H7 (cell line): ENCODE results near the gene ATXN7L3. TPM values are rescaled to one million over a fixed set of nuclear protein-coding genes. Genes with fewer than 3 reads are reported as not detected.

Experiments
- DNase-seq: peaks from one replicate; pipeline ENCODE4 v3.0.0; 2012
- H3K27me3 ChIP-seq: 2 replicates; pipeline ENCODE4 v1.6.0; 2011; ENCODE audit warnings: mild to moderate bottlenecking, low read length; ENCODE audit not compliant: control insufficient read depth, insufficient read depth
- H3K36me3 ChIP-seq: replicated peaks from 2 replicates; pipeline ENCODE4 v1.5.1; 2011; ENCODE audit warnings: low read length; ENCODE audit not compliant: control insufficient read depth, insufficient read depth
- H3K4me3 ChIP-seq: 2 replicates; pipeline ENCODE4 v1.5.1; 2011; ENCODE audit warnings: low read depth, mild to moderate bottlenecking, control low read depth, low read length, moderate library complexity; ENCODE audit not compliant: insufficient read depth
- total RNA-seq: library from RNA; depleted of rRNA; stranded (reverse); fragments of >200 nt; shearing (Covaris generic); gene quantifications from 2 replicates; pipeline ENCODE4 v1.2.3, GENCODE V29; 2014

The ATXN7L3 gene
- total RNA-seq, 1 experiment from 2014 or later: 83.4 TPM

- H3K4me3 ChIP-seq: peak overlapping the region; percentile 88
- peak; percentile 100 for DNase-seq
- no peaks in the 10 kb centered on the region for H3K27me3 ChIP-seq
- peaks cover 30% of the 10 kb centered on the region for H3K36me3 ChIP-seq
Measured at GRCh38 chr17:44198721-44199552, 747 bp downstream of the ATXN7L3 start.

GRCh38 chr17:44197980-44198720, 1.5 kb downstream of the ATXN7L3 start:
- H3K27me3 ChIP-seq: no peaks in the 10 kb centered on the region
- DNase-seq: peak; percentile 72
- H3K4me3 ChIP-seq: peak overlapping the region; percentile 88

GRCh38 chr17:44197107-44197506, 2.6 kb downstream of the ATXN7L3 start:
- DNase-seq: no peak
- Histone ChIP-seq H3K4me3 (no peak overlapping the region), H3K36me3 (peaks cover 33% of the 10 kb centered on the region), H3K27me3 (no peaks in the 10 kb centered on the region)

More at GRCh38 chr17:44197980-44198720, 1.5 kb downstream of the ATXN7L3 start:
- H3K36me3 ChIP-seq: peaks cover 33% of the 10 kb centered on the region

GRCh38 chr17:44193326-44194084, 6.2 kb downstream of the ATXN7L3 start:
- Histone ChIP-seq H3K4me3 (no peak overlapping the region), H3K27me3 (no peaks in the 10 kb centered on the region), H3K36me3 (peaks cover 35% of the 10 kb centered on the region)
- DNase-seq: no peak

- peaks cover 35% of the 10 kb centered on the region for H3K36me3 ChIP-seq
- DNase-seq: no peak
- H3K27me3 ChIP-seq: no peaks in the 10 kb centered on the region
- H3K4me3 ChIP-seq: no peak overlapping the region
Measured at GRCh38 chr17:44192750-44193149, 6.9 kb downstream of the ATXN7L3 start.

GRCh38 chr17:44191941-44192496, 7.7 kb downstream of the ATXN7L3 start:
- DNase-seq: peak; percentile 83
- H3K36me3 ChIP-seq: peaks cover 28% of the 10 kb centered on the region
- H3K4me3 ChIP-seq: no peak overlapping the region

GRCh38 chr17:44191369-44191768, 8.3 kb downstream of the ATXN7L3 start:
- no peak overlapping the region for H3K4me3 ChIP-seq
- H3K27me3 ChIP-seq: no peaks in the 10 kb centered on the region
- peaks cover 24% of the 10 kb centered on the region for H3K36me3 ChIP-seq
- no peak for DNase-seq

More at GRCh38 chr17:44191941-44192496, 7.7 kb downstream of the ATXN7L3 start:
- no peaks in the 10 kb centered on the region for H3K27me3 ChIP-seq

GRCh38 chr17:44190481-44190880, 9.2 kb downstream of the ATXN7L3 start:
- no peaks in the 10 kb centered on the region for H3K27me3 ChIP-seq

GRCh38 chr17:44188576-44189403, 10.9 kb downstream of the ATXN7L3 start:
- H3K4me3 ChIP-seq: no peak overlapping the region
- no peaks in the 10 kb centered on the region for H3K27me3 ChIP-seq
- DNase-seq: no peak
- H3K36me3 ChIP-seq: peaks cover 5% of the 10 kb centered on the region

More at GRCh38 chr17:44190481-44190880, 9.2 kb downstream of the ATXN7L3 start:
- no peak for DNase-seq
- Histone ChIP-seq H3K36me3 (peaks cover 18% of the 10 kb centered on the region), H3K4me3 (no peak overlapping the region)

- Histone ChIP-seq H3K36me3 (peaks cover 8% of the 10 kb centered on the region), H3K27me3 (no peaks in the 10 kb centered on the region), H3K4me3 (peak overlapping the region; percentile 83)
- DNase-seq: peak; percentile 94
Measured at GRCh38 chr17:44187131-44187899, 12.4 kb downstream of the ATXN7L3 start.

GRCh38 chr17:44186307-44187130, 13.2 kb downstream of the ATXN7L3 start, which contains the start of gene TMUB2:
TMUB2 (plus strand) TSS chr17:44186972; CDS start chr17:44187709, 737 bp downstream.
- peak; percentile 100 for DNase-seq
- H3K36me3 ChIP-seq: peaks cover 13% of the 10 kb centered on the region

GRCh38 chr17:44184212-44184810, 15.4 kb downstream of the ATXN7L3 start:
- no peak for DNase-seq
- Histone ChIP-seq H3K36me3 (peaks cover 13% of the 10 kb centered on the region), H3K27me3 (no peaks in the 10 kb centered on the region), H3K4me3 (no peak overlapping the region)

More at GRCh38 chr17:44186307-44187130, 13.2 kb downstream of the ATXN7L3 start, which contains the start of gene TMUB2:
- Histone ChIP-seq H3K4me3 (peak within 1 kb of the TSS; percentile 93), H3K27me3 (no peaks in the 10 kb centered on the region)
